SK-N-SH (cell line): ENCODE data around the gene SPACA1. TPM values are rescaled to one million over a fixed set of nuclear protein-coding genes. Genes with fewer than 3 reads are reported as not detected.

ENCODE experiments used
- CTCF ChIA-PET: fragments of 300-600, 350-600 bp; formaldehyde crosslinking; extraction: SDS; loops from one replicate; lab custom pipeline; 2021; lab: Yijun Ruan, JAX
- POLR2A ChIA-PET: fragments of 350-600 bp; sonication (Branson Sonifier 250); formaldehyde crosslinking; extraction: SDS; loops from one replicate; lab custom pipeline; 2020; ENCODE audit warnings: antibody characterized with exemption, inconsistent platforms; lab: Yijun Ruan, JAX
- DNase-seq: peaks from one replicate; pipeline ENCODE4 v3.0.0; 2012
- H2AFZ ChIP-seq: fragments of 200-600 bp; sonication (generic); 2 replicates; pipeline ENCODE4 v1.8.1; 2016; ENCODE audit warnings: antibody characterized with exemption, mild to moderate bottlenecking, low read depth
- H3F3A ChIP-seq: fragments of 200-600 bp; sonication (generic); replicated peaks from 2 replicates; pipeline ENCODE3; 2016; ENCODE audit warnings: antibody characterized with exemption, mild to moderate bottlenecking; ENCODE audit not compliant: insufficient read depth
- H3K27ac ChIP-seq, 2 experiments: fragments of 200-500 bp in 1 of 2; fragments of 200-600 bp in 1 of 2; sonication (Bioruptor generic) in 1 of 2; sonication (generic), shearing (Covaris generic) in 1 of 2; 2 replicates each; pipeline versions ENCODE4 v1.5.1 to v1.6.1; 2014 to 2016; ENCODE audit warnings: low read depth in 2 of 2, inconsistent platforms in 1 of 2, low read length in 1 of 2, mild to moderate bottlenecking in 1 of 2, mixed read lengths in 1 of 2
- H3K27me3 ChIP-seq: fragments of 200-600 bp; sonication (generic), shearing (Covaris generic); 2 replicates; pipeline ENCODE4 v1.6.1; 2016; ENCODE audit warnings: mixed run types; ENCODE audit not compliant: insufficient read depth
- H3K36me3 ChIP-seq, 2 experiments: fragments of 200-500 bp in 1 of 2; fragments of 200-600 bp in 1 of 2; sonication (Bioruptor generic) in 1 of 2; sonication (generic) in 1 of 2; replicated peaks in 1 of 2; 2 replicates each; pipeline versions ENCODE3 to v1.5.1; 2014 to 2016; ENCODE audit warnings: low read length in 1 of 2, mild to moderate bottlenecking in 1 of 2; ENCODE audit not compliant: insufficient read depth in 2 of 2, control insufficient read depth in 1 of 2
- H3K4me1 ChIP-seq, 2 experiments: fragments of 200-500 bp in 1 of 2; fragments of 200-600 bp in 1 of 2; sonication (Bioruptor generic) in 1 of 2; sonication (generic), shearing (Covaris generic) in 1 of 2; 2 replicates each; pipeline versions ENCODE4 v1.5.1 to v1.6.1; 2014 to 2016; ENCODE audit warnings: low read depth in 1 of 2, low read length in 1 of 2, mixed run types in 1 of 2; ENCODE audit not compliant: insufficient read depth in 2 of 2, control insufficient read depth in 1 of 2
- H3K4me2 ChIP-seq: fragments of 200-600 bp; sonication (generic), shearing (Covaris generic); 2 replicates; pipeline ENCODE4 v1.6.1; 2017; ENCODE audit warnings: mixed run types
- H3K4me3 ChIP-seq, 2 experiments: fragments of 200-500 bp in 1 of 2; fragments of 200-600 bp in 1 of 2; sonication (Bioruptor generic) in 1 of 2; sonication (generic), shearing (Covaris generic) in 1 of 2; 2 replicates each; pipeline versions ENCODE4 v1.5.1 to v1.8.1; 2014 to 2016; ENCODE audit warnings: low read depth in 2 of 2, inconsistent platforms in 1 of 2, low read length in 1 of 2, mild to moderate bottlenecking in 1 of 2, mixed read lengths in 1 of 2, moderate library complexity in 1 of 2
- H3K79me2 ChIP-seq: fragments of 200-600 bp; sonication (generic); 2 replicates; pipeline ENCODE4 v1.8.1; 2017; ENCODE audit warnings: mild to moderate bottlenecking; ENCODE audit not compliant: insufficient read depth
- H3K9ac ChIP-seq: fragments of 200-600 bp; sonication (generic); 2 replicates; pipeline ENCODE4 v1.6.1; 2017; ENCODE audit warnings: mixed run types
- H3K9me2 ChIP-seq: fragments of 200-600 bp; sonication (generic); 2 replicates; pipeline ENCODE4 v1.6.1; 2017; ENCODE audit warnings: mixed run types
- H3K9me3 ChIP-seq: fragments of 200-600 bp; sonication (generic); 2 replicates; pipeline ENCODE4 v1.6.1; 2017; ENCODE audit warnings: mixed run types, mild to moderate bottlenecking, moderate library complexity
- H4K20me1 ChIP-seq: fragments of 200-600 bp; sonication (generic); 2 replicates; pipeline ENCODE4 v1.6.1; 2017; ENCODE audit warnings: mild to moderate bottlenecking, mixed run types; ENCODE audit not compliant: insufficient read depth
- EP300 ChIP-seq, 2 experiments: IDR thresholded peaks; 2 replicates each; pipeline versions ENCODE4 v1.4.0 to v1.6.1; 2012; ENCODE audit warnings: borderline replicate concordance in 1 of 2, low read depth in 1 of 2, low read length in 1 of 2
- EZH2phosphoT487 ChIP-seq: fragments of 200-600 bp; sonication (generic); IDR thresholded peaks from 2 replicates; pipeline ENCODE4 v1.6.1; 2017; ENCODE audit warnings: low read depth, mixed run types, mild to moderate bottlenecking, antibody characterized with exemption, moderate library complexity, borderline replicate concordance
- FOXJ3 ChIP-seq: sonication (generic); formaldehyde crosslinking; IDR thresholded peaks from 2 replicates; pipeline ENCODE4 v1.5.1; 2020; ENCODE audit warnings: mild to moderate bottlenecking, missing genetic modification reagents
- FOXM1 ChIP-seq: IDR thresholded peaks from 2 replicates; pipeline ENCODE4 v1.4.0; 2012; ENCODE audit warnings: low read depth, mild to moderate bottlenecking
- GATA2 ChIP-seq: sonication (generic); formaldehyde crosslinking; IDR thresholded peaks from 2 replicates; pipeline ENCODE4 v1.5.0; 2020; ENCODE audit warnings: mild to moderate bottlenecking, missing genetic modification reagents
- JUND ChIP-seq: IDR thresholded peaks from 2 replicates; pipeline ENCODE4 v1.4.0; 2012
- MXI1 ChIP-seq: IDR thresholded peaks from 2 replicates; pipeline ENCODE4 v1.6.1; 2012; ENCODE audit warnings: mild to moderate bottlenecking, low read depth, low read length, improper control_type of control experiment
- NFIC ChIP-seq: IDR thresholded peaks from 2 replicates; pipeline ENCODE4 v1.4.0; 2012; ENCODE audit warnings: borderline replicate concordance
- NRF1 ChIP-seq: IDR thresholded peaks from 2 replicates; pipeline ENCODE4 v1.6.1; 2012; ENCODE audit warnings: low read depth, mild to moderate bottlenecking, low read length
- POLR2AphosphoS5 ChIP-seq: IDR thresholded peaks from 2 replicates; pipeline ENCODE4 v1.6.1; 2012; ENCODE audit warnings: low read depth, low read length
- RAD21 ChIP-seq: IDR thresholded peaks from 2 replicates; pipeline ENCODE4 v1.6.1; 2012; ENCODE audit warnings: mild to moderate bottlenecking, low read length
- SIN3A ChIP-seq: IDR thresholded peaks from 2 replicates; pipeline ENCODE4 v1.6.1; 2012; ENCODE audit warnings: low read depth, mild to moderate bottlenecking, low read length, moderate library complexity, borderline replicate concordance
- SMC3 ChIP-seq: IDR thresholded peaks from 2 replicates; pipeline ENCODE4 v1.6.1; 2012; ENCODE audit warnings: low read depth, low read length, improper control_type of control experiment
- TAF1 ChIP-seq: IDR thresholded peaks from 2 replicates; pipeline ENCODE4 v1.6.1; 2012; ENCODE audit warnings: low read depth, mild to moderate bottlenecking, low read length, moderate library complexity, borderline replicate concordance
- TEAD4 ChIP-seq: IDR thresholded peaks from 2 replicates; pipeline ENCODE4 v1.4.0; 2012; ENCODE audit warnings: mild to moderate bottlenecking, borderline replicate concordance; ENCODE audit not compliant: insufficient read depth
- YY1 ChIP-seq: IDR thresholded peaks from 2 replicates; pipeline ENCODE4 v1.4.0; 2012; ENCODE audit warnings: low read depth, mild to moderate bottlenecking
- WGBS: methylation state at CpG from one replicate; pipeline ENCODE4 v1.1.6; 2017; ENCODE audit warnings: low lambda C conversion rate; 5-methylcytosine and 5-hydroxymethylcytosine counted together
- polyA plus RNA-seq, 3 experiments: library from polyadenylated mRNA; depleted of rRNA; stranded (reverse); fragments of >200 nt; gene quantifications; 2 replicates each; pipeline ENCODE4 v1.2.3, GENCODE V29; 2012
- TF ChIP-seq, protein P1 (sequence below): IDR thresholded peaks from 2 replicates; pipeline ENCODE4; 2012
- TF ChIP-seq, protein P2 (sequence below): fragments of 150-350 bp; IDR thresholded peaks from 2 replicates; pipeline ENCODE4 v1.6.1; 2017; ENCODE audit warnings: antibody characterized with exemption, low read length, low read depth, borderline replicate concordance
- TF ChIP-seq, protein P3 (sequence below): IDR thresholded peaks from 2 replicates; pipeline ENCODE4 v1.4.0; 2012; ENCODE audit warnings: low read depth, borderline replicate concordance
- TF ChIP-seq, protein P4 (sequence below): fragments of 200-600 bp; sonication (generic); IDR thresholded peaks from 2 replicates; pipeline ENCODE4 v1.6.1; 2017; ENCODE audit warnings: antibody characterized with exemption, mild to moderate bottlenecking, moderate library complexity

Gene SPACA1
- polyA plus RNA-seq, 1 of the 3 experiments (the other 2 are of a cell fraction), result not detected

DNA sequence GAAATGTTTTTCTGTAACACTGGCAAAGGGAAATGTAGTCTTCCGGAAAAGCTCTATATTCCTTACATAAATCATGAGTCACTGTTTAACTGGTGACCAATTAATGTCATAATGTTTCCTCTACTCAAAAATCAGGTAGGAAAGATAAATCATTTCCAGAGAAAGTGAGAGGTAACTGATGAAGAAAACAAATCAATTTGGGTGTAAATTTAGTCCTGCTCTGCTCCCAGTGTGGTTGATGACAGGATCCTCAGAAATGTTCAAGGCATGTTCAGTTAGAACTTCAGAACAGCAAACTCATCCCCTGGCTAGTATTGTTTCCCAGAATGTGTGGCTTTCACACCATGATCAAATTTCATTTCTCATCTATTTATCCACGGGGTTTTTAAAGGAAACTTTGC is 38.8 kb upstream of the SPACA1 start:
- peak overlapping the region; percentile 30; the same call in 1 of the 2 replicates for H2AFZ ChIP-seq
- no peak for DNase-seq
- no peaks in the 10 kb centered on the region for H3K36me3 ChIP-seq
- no peaks in the 10 kb centered on the region for H3K9me3 ChIP-seq
- H3K27me3 ChIP-seq, result no peaks in the 10 kb centered on the region
- POLR2A ChIA-PET, result no interaction called here
- H4K20me1 ChIP-seq, result no peaks in the 10 kb centered on the region
- no peaks in the 10 kb centered on the region for H3K79me2 ChIP-seq
- H3K9ac ChIP-seq, result no peak overlapping the region
- H3K9me2 ChIP-seq, result no peaks in the 10 kb centered on the region
- TF ChIP-seq NFIC (no peak), RAD21 (no peak), FOXJ3 (CRISPR knock-in tag) (no peak), SIN3A (no peak), SMC3 (no peak), NRF1 (no peak), TAF1 (no peak), EZH2phosphoT487 (no peak), GATA2 (CRISPR knock-in tag) (no peak), JUND (no peak), YY1 (no peak), FOXM1 (no peak), TEAD4 (no peak), POLR2AphosphoS5 (no peak), EP300 (IDR thresholded peaks at IDR 0.05; ENCODE audit: borderline replicate concordance in 1 of 2, low read depth in 1 of 2, low read length in 1 of 2) (no peak), MXI1 (no peak)
- TF ChIP-seq, protein P1, sequence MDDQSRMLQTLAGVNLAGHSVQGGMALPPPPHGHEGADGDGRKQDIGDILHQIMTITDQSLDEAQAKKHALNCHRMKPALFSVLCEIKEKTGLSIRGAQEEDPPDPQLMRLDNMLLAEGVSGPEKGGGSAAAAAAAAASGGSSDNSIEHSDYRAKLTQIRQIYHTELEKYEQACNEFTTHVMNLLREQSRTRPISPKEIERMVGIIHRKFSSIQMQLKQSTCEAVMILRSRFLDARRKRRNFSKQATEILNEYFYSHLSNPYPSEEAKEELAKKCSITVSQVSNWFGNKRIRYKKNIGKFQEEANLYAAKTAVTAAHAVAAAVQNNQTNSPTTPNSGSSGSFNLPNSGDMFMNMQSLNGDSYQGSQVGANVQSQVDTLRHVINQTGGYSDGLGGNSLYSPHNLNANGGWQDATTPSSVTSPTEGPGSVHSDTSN, result no peak
- TF ChIP-seq, protein P2, sequence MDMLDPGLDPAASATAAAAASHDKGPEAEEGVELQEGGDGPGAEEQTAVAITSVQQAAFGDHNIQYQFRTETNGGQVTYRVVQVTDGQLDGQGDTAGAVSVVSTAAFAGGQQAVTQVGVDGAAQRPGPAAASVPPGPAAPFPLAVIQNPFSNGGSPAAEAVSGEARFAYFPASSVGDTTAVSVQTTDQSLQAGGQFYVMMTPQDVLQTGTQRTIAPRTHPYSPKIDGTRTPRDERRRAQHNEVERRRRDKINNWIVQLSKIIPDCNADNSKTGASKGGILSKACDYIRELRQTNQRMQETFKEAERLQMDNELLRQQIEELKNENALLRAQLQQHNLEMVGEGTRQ, result no peak
- TF ChIP-seq, protein P3, sequence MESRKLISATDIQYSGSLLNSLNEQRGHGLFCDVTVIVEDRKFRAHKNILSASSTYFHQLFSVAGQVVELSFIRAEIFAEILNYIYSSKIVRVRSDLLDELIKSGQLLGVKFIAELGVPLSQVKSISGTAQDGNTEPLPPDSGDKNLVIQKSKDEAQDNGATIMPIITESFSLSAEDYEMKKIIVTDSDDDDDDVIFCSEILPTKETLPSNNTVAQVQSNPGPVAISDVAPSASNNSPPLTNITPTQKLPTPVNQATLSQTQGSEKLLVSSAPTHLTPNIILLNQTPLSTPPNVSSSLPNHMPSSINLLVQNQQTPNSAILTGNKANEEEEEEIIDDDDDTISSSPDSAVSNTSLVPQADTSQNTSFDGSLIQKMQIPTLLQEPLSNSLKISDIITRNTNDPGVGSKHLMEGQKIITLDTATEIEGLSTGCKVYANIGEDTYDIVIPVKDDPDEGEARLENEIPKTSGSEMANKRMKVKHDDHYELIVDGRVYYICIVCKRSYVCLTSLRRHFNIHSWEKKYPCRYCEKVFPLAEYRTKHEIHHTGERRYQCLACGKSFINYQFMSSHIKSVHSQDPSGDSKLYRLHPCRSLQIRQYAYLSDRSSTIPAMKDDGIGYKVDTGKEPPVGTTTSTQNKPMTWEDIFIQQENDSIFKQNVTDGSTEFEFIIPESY, result no peak
- TF ChIP-seq, protein P4, sequence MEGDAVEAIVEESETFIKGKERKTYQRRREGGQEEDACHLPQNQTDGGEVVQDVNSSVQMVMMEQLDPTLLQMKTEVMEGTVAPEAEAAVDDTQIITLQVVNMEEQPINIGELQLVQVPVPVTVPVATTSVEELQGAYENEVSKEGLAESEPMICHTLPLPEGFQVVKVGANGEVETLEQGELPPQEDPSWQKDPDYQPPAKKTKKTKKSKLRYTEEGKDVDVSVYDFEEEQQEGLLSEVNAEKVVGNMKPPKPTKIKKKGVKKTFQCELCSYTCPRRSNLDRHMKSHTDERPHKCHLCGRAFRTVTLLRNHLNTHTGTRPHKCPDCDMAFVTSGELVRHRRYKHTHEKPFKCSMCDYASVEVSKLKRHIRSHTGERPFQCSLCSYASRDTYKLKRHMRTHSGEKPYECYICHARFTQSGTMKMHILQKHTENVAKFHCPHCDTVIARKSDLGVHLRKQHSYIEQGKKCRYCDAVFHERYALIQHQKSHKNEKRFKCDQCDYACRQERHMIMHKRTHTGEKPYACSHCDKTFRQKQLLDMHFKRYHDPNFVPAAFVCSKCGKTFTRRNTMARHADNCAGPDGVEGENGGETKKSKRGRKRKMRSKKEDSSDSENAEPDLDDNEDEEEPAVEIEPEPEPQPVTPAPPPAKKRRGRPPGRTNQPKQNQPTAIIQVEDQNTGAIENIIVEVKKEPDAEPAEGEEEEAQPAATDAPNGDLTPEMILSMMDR, result no peak
- TF ChIP-seq, all 33 proteins: peak for 0
- H3K4me2 ChIP-seq, result no peak overlapping the region
- no peaks in the 10 kb centered on the region for H3F3A ChIP-seq
- H3K4me3 ChIP-seq, result no peak overlapping the region
- H3K27ac ChIP-seq, result no peak overlapping the region
- CTCF ChIA-PET, result interaction anchor here (0.9 kb wide), 1 partner anchor 12 kb away, joined by 4 read pairs; no protein-coding TSS in a partner anchor
- no peaks in the 10 kb centered on the region; a peak in 1 of 4 replicates for H3K4me1 ChIP-seq
- WGBS, result 27% methylated on average over 2 of the region's 2 CpGs
